Common myeloid progenitor, CD34-positive (primary cell): ENCODE data around the gene PAX2.

ENCODE experiments used
- CTCF ChIA-PET: fragments of 350-600 bp; sonication (Branson Sonifier 250); formaldehyde crosslinking; loops from one replicate; lab custom pipeline; 2021; ENCODE audit warnings: antibody characterized with exemption; lab: Charles Lee
- POLR2A ChIA-PET: fragments of 350-600 bp; sonication (Branson Sonifier 250); formaldehyde crosslinking; loops from one replicate; lab custom pipeline; 2021; ENCODE audit warnings: antibody characterized with exemption; lab: Charles Lee
- DNase-seq, 3 donors: peaks; one replicate each; pipeline versions ENCODE4 v3.0.0 to v3.0.0-alpha.2; 2013
- H3K27ac ChIP-seq, 2 experiments: 1 replicate in 1 of 2; 2 replicates in 1 of 2; pipeline ENCODE4 v1.7.0; 2013; ENCODE audit warnings: inconsistent platforms in 2 of 2, low read length in 2 of 2, mild to moderate bottlenecking in 2 of 2, low read depth in 1 of 2, moderate library complexity in 1 of 2; ENCODE audit not compliant: severe bottlenecking in 2 of 2, insufficient read depth in 1 of 2, poor library complexity in 1 of 2
- H3K27me3 ChIP-seq, 5 experiments: replicated peaks in 2 of 5; 1 replicate in 3 of 5; 2 replicates in 2 of 5; pipeline versions ENCODE4 v1.6.1 to v1.7.0; 2013; ENCODE audit warnings: low read length in 4 of 5, mild to moderate bottlenecking in 2 of 5, moderate library complexity in 2 of 5, inconsistent platforms in 1 of 5; ENCODE audit not compliant: insufficient read depth in 5 of 5, control insufficient read depth in 4 of 5
- H3K36me3 ChIP-seq, 4 experiments: 1 replicate in 2 of 4; 2 replicates in 2 of 4; pipeline versions ENCODE4 v1.6.1 to v1.7.0; 2013; ENCODE audit warnings: low read length in 3 of 4, control low read depth in 1 of 4, mild to moderate bottlenecking in 1 of 4; ENCODE audit not compliant: control insufficient read depth in 4 of 4, insufficient read depth in 4 of 4
- H3K4me1 ChIP-seq, 4 experiments: 1 replicate in 3 of 4; 2 replicates in 1 of 4; pipeline versions ENCODE4 v1.6.1 to v1.7.1; 2013; ENCODE audit warnings: low read length in 3 of 4, mild to moderate bottlenecking in 3 of 4, control low read depth in 1 of 4, inconsistent platforms in 1 of 4, moderate library complexity in 1 of 4; ENCODE audit not compliant: control insufficient read depth in 4 of 4, insufficient read depth in 4 of 4; ENCODE audit errors: control extremely low read depth in 1 of 4
- H3K4me3 ChIP-seq, 7 experiments: 1 replicate in 4 of 7; 2 replicates in 3 of 7; pipeline versions ENCODE4 v1.5.1 to v1.7.0; 2013; ENCODE audit warnings: mild to moderate bottlenecking in 7 of 7, low read length in 6 of 7, moderate library complexity in 6 of 7, inconsistent platforms in 2 of 7, low read depth in 2 of 7, control low read depth in 1 of 7; ENCODE audit not compliant: insufficient read depth in 4 of 7, control insufficient read depth in 1 of 7; ENCODE audit errors: extremely low read depth in 1 of 7
- H3K9me3 ChIP-seq, 5 experiments: 1 replicate in 4 of 5; 2 replicates in 1 of 5; pipeline versions ENCODE4 v1.6.1 to v1.7.1; 2013; ENCODE audit warnings: low read length in 4 of 5, mild to moderate bottlenecking in 2 of 5, inconsistent platforms in 1 of 5, low read depth in 1 of 5, moderate library complexity in 1 of 5; ENCODE audit not compliant: control insufficient read depth in 4 of 5, insufficient read depth in 2 of 5; ENCODE audit errors: control extremely low read depth in 1 of 5
- WGBS: methylation state at CpG from one replicate; pipeline ENCODE4 v1.1.5; 2013; ENCODE audit not compliant: insufficient coverage; 5-methylcytosine and 5-hydroxymethylcytosine counted together

Gene PAX2

GRCh38 chr10:100838986-100839385 lies 93.6 kb downstream of the PAX2 start:
- ChIA-PET POLR2A (no interaction called here), CTCF (interaction anchor here (0.7 kb wide), 1 partner anchor 11 kb away, joined by 3 read pairs; no protein-coding TSS in a partner anchor)
- 100% methylated on average over 1 of the region's 3 CpGs for WGBS
- Histone ChIP-seq H3K36me3 (no peaks in the 10 kb centered on the region), H3K4me1 (no peaks in the 10 kb centered on the region), H3K9me3 (peaks cover 0 to 7% (median 0%) of the 10 kb centered on the region in 5 experiments), H3K27ac (no peak overlapping the region), H3K27me3 (peaks cover 11 to 78% (median 24%) of the 10 kb centered on the region in 5 experiments), H3K4me3 (no peak overlapping the region)
- no peak for DNase-seq

GRCh38 chr10:100841528-100841927 lies 96.1 kb downstream of the PAX2 start:
- DNase-seq, result no peak
- Histone ChIP-seq H3K27me3 (peaks cover 5 to 74% (median 24%) of the 10 kb centered on the region in 5 experiments), H3K36me3 (no peaks in the 10 kb centered on the region), H3K4me3 (no peak overlapping the region), H3K9me3 (peaks cover 0 to 9% (median 0%) of the 10 kb centered on the region in 5 experiments), H3K4me1 (no peaks in the 10 kb centered on the region), H3K27ac (no peak overlapping the region)
- POLR2A ChIA-PET, result no interaction called here
- CTCF ChIA-PET, result no interaction called here
- WGBS, result no CpG with 5 or more reads among the region's 3 CpGs

- DNase-seq, result no peak
- no peaks in the 10 kb centered on the region for H3K4me1 ChIP-seq
- 77% methylated on average over 4 of the region's 5 CpGs for WGBS
- H3K9me3 ChIP-seq, result peaks cover 0 to 2% (median 0%) of the 10 kb centered on the region in 5 experiments
- H3K27me3 ChIP-seq, result peaks cover 7 to 77% (median 28%) of the 10 kb centered on the region in 5 experiments
- H3K36me3 ChIP-seq, result no peaks in the 10 kb centered on the region
- POLR2A ChIA-PET, result no interaction called here
- CTCF ChIA-PET, result interaction anchor here (0.8 to 1.4 kb wide), 3 partner anchors 12 to 31 kb away, joined by 3 read pairs; no protein-coding TSS in a partner anchor
- no peak overlapping the region for H3K4me3 ChIP-seq
- no peak overlapping the region for H3K27ac ChIP-seq
Observed at GRCh38 chr10:100847440-100847839, 102.1 kb downstream of the PAX2 start.

GRCh38 chr10:100848770-100849169 lies 103.4 kb downstream of the PAX2 start:
- Histone ChIP-seq H3K27ac (no peak overlapping the region), H3K4me1 (no peaks in the 10 kb centered on the region), H3K27me3 (peaks cover 6 to 75% (median 30%) of the 10 kb centered on the region in 5 experiments), H3K36me3 (no peaks in the 10 kb centered on the region), H3K4me3 (no peak overlapping the region), H3K9me3 (peaks cover 0 to 2% (median 0%) of the 10 kb centered on the region in 5 experiments)
- no peak for DNase-seq
- ChIA-PET CTCF (interaction anchor here (1.4 kb wide), 1 partner anchor 30 kb away, joined by 3 read pairs; no protein-coding TSS in a partner anchor), POLR2A (no interaction called here)
- 92% methylated on average over 2 of the region's 2 CpGs for WGBS

GRCh38 chr10:100858261-100858660 lies 112.9 kb downstream of the PAX2 start:
- 72% methylated on average over 4 of the region's 4 CpGs for WGBS
- Histone ChIP-seq H3K36me3 (no peaks in the 10 kb centered on the region), H3K27me3 (peaks cover 2 to 78% (median 17%) of the 10 kb centered on the region in 5 experiments), H3K27ac (no peak overlapping the region), H3K9me3 (peaks cover 0 to 7% (median 3%) of the 10 kb centered on the region in 5 experiments), H3K4me3 (no peak overlapping the region), H3K4me1 (no peaks in the 10 kb centered on the region)
- POLR2A ChIA-PET, result no interaction called here
- peak in 2 of 3 donors; percentile 15 to 25 for DNase-seq
- CTCF ChIA-PET, result no interaction called here

- Histone ChIP-seq H3K4me1 (no peaks in the 10 kb centered on the region), H3K27ac (no peak overlapping the region), H3K9me3 (peaks cover 0 to 7% (median 3%) of the 10 kb centered on the region in 5 experiments), H3K4me3 (no peak overlapping the region), H3K27me3 (peaks cover 2 to 85% (median 17%) of the 10 kb centered on the region in 5 experiments), H3K36me3 (no peaks in the 10 kb centered on the region)
- ChIA-PET CTCF (interaction anchor here (1.4 kb wide), 2 partner anchors 12 to 222 kb away, joined by 3 read pairs; no protein-coding TSS in a partner anchor), POLR2A (no interaction called here)
- no peak for DNase-seq
- 80% methylated on average over 14 of the region's 21 CpGs for WGBS
Observed at GRCh38 chr10:100858747-100859483, 113.5 kb downstream of the PAX2 start.

GRCh38 chr10:100859484-100859763 lies 114.0 kb downstream of the PAX2 start:
- H3K4me3 ChIP-seq, result no peak overlapping the region
- no peak overlapping the region for H3K27ac ChIP-seq
- peaks cover 2 to 88% (median 17%) of the 10 kb centered on the region in 5 experiments for H3K27me3 ChIP-seq
- no peaks in the 10 kb centered on the region for H3K4me1 ChIP-seq
- H3K36me3 ChIP-seq, result no peaks in the 10 kb centered on the region
- peaks cover 0 to 7% (median 3%) of the 10 kb centered on the region in 5 experiments for H3K9me3 ChIP-seq
- POLR2A ChIA-PET, result no interaction called here
- DNase-seq, result no peak
- CTCF ChIA-PET, result interaction anchor here (1.4 to 1.5 kb wide), 3 partner anchors 12 to 222 kb away, joined by 3 to 5 read pairs (median 3); no protein-coding TSS in a partner anchor
- WGBS, result 90% methylated on average over 6 of the region's 6 CpGs
